GM23248 (cell line): Measurements from ENCODE around the gene ARHGEF10L.

Experiments used
- EZH2 ChIP-seq: fragments of 200-600 bp; sonication (generic); IDR thresholded peaks from 2 replicates; pipeline ENCODE4 v1.6.1; 2018; ENCODE audit warnings: antibody characterized with exemption, mild to moderate bottlenecking; ENCODE audit not compliant: insufficient read depth, poor library complexity, severe bottlenecking
- EZH2phosphoT487 ChIP-seq: fragments of 200-600 bp; sonication (generic); IDR thresholded peaks from 2 replicates; pipeline ENCODE4 v1.6.1; 2018; ENCODE audit warnings: antibody characterized with exemption, moderate library complexity, mild to moderate bottlenecking, low read depth; ENCODE audit not compliant: insufficient read depth

- TF ChIP-seq EZH2, result no peak
- TF ChIP-seq EZH2phosphoT487, result no peak
Measured at GRCh38 chr1:17745479-17745955, 206.0 kb downstream of the ARHGEF10L start.
